Retina (tissue), 1 donor: ENCODE results near the gene GABRD.

Experiments used
- DNase-seq: peaks from one replicate; pipeline ENCODE4 v3.0.0-alpha.2; 2016

The GABRD gene

DNA sequence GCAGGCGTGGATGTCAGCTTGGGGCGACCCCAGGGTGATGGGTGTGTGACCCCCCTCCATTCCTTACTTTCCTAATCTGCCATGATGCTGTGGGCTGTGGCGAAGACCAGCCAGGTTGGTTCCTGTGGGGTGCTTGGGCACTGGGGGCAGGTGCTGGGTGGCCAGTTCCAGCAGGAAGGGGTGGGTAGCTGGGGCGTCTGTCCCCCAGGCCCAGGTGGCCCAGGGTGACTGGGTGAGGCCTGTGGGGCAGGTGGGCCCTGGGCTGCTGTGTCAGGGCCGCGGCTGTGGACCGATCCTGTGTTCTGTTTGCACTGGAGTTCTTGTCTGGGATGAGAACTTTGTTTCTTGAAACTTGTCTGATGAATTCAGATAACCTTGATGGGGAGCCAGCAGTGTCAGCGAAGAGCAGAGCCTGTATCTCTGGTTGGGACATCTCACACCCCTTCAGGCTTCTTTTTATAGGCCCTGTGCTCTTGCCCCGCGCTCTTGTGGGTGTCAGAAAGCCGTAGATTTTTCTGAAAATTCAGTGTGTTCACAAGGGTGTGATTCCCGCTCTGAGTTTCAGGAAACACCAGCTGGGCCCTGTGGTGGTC lies 34.7 kb downstream of the GABRD start:
- DNase-seq: no peak

DNA sequence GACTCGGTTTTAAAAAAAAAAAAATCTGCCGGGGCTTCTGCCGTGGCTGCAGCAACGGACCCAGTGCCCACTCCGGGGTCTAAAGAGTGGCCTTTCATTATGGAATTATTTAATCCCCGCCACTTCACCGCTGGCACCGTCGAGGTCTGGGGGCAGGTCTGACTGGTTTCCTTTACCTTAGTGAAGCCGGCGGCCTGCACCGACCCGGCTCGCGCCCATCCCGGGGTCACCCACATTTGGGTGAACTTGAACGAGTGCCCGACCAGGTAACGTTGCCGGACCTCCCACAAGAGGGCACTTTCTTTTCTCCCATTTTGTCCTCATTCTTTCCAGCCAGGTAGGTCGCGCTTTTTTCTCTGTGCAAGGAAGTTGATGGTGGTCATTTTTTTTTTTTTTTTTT lies 35.4 kb downstream of the GABRD start:
- DNase-seq: no peak

DNA sequence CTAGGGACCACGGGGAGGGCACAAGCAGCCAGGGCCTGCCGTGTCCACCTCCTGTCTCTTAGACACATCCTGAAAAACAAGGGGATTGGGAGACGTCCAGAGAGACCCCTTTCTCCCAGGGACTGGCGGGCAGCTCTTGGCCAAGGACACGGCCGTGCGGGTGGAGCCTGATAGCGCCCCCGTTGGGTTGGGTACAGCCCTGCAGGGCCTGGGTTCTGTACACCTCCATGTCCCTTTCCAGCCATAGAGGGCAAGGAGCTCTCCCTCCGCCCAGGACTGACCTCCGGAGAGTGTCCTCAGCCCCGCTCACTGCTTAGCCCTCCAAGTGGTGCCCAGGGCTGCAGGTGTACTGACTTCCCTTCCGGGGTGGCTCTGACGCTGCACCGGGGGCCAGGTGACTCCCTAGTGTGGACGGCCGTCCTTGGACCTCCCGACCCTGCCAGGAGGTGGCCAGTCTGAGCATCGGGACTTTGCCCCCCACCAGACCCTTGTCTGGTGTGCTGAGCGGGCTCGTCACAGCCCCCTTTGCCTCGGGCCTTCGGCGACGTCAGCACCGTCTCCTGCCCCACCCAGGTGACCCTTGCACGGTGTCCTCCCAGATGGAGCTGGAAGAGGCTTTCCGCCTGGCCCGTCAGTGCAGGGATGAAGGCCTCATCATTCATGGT lies 36.9 kb downstream of the GABRD start:
- no peak for DNase-seq

DNA sequence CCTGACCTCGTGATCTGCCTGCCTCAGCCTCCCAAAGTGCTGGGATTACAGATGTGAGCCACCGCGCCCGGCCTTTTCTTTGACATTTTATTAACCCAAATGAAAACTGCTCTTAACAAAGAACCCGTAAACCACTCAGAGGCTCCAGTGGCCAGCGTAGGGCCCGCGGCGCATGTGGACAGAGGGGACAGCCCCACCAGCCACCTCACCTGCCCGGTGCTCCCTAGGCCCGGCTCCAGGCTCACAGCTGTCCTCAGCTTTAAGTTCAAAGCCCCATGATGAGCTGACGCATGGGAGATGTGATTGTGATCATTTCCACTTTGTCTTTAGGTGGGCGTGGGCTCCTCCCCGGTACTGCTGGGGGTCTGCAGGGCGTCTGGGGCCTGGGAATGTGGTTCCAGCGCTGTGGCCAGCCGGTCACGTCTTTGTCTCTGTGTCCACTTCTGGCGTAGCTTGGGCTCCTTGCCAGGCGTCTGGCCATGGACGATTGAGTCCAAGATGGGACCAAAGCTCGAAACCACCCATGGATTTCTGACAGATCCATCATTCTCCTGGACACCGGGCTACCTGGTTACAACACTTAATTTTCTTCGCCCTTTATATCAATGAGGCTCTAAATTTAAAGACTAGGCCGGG lies 37.9 kb downstream of the GABRD start:
- DNase-seq: no peak

DNA sequence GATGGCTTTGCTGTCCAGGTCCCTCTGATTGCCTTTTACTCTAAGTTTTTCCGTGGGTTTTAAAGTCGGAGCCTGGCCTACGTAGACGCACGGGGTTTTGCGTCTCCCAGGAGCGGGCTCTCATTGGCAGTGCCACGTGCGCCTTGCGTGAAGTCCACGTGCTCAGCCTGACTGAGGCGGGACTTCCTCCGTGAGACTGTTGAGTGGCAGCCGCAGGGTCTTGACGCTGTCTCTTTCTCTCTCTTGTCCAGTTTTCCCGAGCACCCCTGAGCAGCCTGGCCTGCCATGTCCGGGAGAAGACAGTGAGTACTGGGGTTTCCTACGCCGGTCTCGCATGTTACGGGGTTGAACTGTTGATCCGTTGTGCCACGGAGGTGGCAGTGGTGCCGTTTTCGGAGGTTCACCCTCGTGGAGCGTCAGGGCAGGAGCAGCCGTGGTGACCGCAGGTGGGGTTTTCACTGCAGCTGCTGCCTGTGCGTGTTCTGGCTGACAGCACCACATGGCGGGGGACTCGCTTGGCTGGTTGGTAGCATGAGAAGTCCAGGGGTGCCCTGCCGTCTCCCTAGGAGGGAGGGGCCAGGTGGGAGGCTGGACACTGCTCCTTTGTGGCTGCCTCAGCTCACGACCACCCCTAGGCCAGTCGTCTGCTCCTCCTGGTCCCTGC lies 40.3 kb downstream of the GABRD start:
- no peak for DNase-seq

DNA sequence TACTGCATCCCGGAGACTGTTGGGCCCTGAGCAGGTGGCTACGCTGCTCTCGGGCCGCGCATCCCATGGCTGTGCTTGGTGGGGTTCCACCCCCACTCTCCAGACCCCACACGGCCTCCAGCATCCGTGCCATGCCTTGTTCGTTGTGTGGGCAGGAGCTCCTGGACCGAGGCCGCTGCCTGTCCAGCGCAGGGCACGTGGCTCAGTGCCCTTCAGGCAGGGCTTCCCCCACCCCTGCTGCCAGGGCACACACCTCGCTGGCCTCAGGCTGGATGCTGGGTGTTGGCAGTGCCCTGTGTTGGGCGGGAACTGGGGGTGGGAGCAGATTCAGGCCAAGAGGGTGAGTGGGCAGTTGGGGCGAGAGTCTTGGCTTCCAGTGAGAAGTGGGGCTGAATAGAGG lies 40.9 kb downstream of the GABRD start:
- no peak for DNase-seq

DNA sequence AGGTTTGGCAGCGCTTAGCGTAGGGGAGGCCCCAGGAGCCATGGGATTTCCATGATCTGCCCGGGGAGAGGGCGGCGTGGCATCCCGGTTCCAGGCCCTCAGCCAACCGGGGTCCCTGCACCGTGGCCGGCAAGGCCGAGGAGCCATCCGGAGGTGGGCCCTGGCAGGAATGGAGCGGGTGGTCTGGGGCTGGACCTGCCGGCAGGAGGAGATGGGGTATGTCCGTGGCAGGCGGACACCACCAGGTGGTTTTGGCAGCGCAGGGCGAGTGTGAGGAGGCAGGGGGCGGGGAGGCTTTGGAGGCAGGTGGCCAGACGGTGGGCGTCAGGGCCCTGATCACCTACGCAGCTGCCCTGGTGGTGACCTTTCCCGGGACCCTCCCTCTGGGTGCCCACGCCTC lies 41.4 kb downstream of the GABRD start:
- no peak for DNase-seq

DNA sequence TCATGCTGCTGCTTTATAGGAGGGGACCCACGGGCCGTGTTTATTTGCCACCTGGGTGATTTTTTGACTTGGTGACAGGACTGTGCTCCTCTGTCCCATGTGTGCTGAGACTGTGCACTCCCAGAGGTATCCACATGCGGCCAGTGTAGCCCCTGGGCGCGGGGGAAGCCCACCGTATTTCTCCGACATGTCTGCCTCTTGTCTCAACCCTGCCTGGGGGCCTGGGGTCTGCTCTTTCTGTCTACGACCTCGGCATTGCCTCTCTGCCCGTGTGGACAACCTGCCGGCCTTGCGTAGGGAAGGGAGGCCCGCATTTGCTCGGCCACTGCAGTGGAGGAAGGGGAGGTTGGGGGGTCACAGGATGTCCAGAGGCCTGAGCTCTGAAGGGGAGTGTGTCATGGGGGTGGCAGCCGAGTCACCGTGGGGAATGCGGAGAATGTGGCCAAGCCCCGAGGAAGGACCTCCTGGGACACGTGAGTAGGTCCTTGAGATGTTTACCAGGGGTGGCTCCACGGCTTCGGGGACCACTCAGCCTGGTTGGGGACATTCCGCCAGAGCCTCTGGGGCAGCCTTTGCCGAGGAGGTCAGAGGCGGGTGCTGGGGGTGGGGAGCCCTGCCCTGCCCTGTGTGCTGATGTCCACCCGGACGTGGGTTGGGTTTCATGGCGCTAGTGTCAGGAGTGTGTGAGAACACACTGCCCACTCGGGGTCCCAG lies 42.1 kb downstream of the GABRD start:
- no peak for DNase-seq

DNA sequence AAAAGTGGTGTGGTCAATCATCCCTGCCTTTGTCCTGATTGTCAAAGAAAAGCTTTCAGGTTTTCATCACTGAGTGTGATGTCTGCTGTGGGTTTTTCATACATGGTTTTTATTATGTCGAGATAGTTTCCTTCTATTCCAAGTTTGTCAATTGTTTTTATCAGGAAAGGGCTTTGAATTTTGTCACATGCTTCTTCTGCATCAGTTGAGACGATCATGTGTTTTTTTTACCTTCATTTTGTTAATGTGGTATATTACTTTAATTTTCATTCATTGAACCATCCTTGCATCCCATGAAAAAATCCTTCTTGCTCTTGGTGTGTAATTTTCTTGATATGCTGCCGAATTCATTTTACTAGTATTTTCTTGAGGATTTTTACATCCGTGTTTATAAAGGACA lies 46.6 kb downstream of the GABRD start:
- no peak for DNase-seq

DNA sequence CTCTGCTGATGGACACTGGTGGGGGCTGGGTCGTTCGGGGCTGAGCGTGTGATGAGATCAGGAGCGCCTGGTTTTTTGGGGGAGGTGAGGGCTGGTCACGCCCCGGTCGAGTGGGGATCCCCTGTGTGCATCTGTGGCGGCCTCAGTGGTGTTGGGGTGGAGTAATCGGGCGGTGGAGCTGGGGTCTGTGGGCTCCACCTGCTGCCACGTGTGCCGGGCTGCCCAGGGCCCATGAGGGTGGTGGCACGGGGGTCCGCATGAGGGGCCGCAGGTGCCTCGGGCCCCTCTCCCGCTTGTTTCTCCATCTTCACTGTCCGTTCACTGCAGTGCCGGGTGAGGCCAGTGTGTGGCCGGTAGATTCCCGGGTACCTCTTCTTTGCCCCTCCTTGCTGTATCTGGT lies 48.2 kb downstream of the GABRD start:
- DNase-seq: peak; percentile 49

DNA sequence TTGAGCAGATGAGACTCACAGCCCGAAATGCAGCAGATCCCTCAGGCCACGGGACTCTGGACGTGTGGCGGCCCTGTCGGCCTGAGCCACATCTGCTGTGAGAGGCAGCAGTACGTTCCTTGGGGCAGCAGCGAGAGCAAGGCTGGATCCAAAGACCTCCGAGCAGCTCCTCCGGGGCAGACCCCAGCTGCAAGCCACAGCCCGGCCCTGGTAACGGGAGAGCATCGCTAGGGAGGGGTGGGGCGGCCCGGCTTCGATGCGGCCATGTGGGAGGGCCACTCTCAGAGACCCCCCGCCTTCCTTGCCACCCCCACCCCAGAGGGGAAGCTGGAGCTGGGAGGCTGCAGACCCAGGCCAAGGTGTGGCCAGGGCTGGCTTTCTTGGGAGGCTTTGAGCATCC lies 48.8 kb downstream of the GABRD start:
- peak; percentile 49 for DNase-seq

DNA sequence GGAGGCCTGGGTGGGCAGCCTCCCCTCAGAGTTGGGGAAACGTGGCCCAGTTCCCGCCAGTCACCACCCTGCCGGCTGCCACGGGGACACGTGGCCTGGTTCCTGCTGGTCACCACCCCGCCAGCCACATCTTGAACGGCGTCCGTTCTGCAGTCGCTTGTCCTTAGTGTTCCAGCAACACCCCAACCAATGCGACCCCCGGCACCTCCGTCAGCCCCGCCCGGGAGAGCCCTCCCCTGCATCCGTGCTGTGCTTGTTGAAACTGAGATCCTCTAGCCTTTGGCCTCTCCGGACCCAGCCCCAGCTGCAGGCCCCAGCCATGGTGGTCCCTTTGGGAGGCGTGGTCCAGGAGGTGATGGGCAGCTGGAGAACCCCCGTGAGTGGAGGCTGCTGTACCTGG lies 49.8 kb downstream of the GABRD start:
- no peak for DNase-seq

DNA sequence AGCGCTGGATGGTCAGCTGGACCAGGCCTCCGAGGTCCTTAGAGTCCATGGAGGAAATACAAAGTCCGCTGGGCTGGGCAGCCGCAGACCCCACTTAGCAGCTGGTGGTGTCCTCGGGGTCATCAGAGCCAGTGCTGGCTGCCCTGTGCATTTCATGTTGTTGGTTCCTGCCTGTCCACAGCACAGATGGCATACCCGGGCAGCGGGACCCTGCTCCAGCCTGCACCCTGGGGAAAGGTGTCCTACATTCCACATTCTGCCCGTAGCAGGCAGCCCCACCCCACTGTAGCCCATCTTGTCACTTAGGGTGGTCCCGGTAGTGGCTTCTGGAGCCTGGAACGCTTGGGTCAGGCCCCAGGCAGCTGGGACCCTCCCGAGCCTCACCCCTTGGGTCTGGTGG lies 50.9 kb downstream of the GABRD start:
- no peak for DNase-seq

DNA sequence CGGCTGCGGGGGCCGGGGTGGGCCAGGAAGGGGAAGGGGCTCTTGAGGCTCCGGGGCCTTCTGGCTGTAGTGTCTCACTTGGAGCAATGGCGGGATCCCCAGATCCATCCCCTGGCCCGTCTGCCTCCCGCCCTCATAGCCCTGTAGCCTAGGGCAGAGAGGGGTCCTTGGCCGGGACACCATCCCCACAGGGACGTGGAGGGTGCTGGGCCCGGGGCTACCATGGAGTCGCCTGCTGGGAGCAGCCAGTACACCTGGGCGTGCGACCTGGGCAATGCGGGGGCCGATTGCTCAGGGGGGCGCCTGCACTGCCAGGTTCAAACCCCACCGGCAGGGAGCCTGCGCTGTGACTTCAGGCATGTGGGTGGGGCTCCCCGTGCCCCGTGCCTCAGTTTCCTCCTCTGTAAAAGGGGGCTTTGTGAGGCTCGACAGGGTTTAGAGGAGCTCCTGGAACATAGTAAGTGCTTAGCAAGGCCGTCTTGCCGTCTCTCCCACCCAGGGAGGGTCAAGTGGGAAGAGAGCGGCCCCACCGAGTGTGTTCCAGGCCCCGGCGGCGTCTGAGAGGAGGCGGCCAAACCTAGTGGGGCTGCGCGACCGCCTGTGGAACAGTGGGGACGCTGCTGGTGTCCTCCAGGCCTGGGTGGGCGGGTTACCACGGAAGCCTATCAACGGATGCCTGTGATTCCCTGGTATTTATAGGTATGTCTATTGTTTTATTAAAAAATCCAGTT lies 51.8 kb downstream of the GABRD start:
- DNase-seq: no peak

DNA sequence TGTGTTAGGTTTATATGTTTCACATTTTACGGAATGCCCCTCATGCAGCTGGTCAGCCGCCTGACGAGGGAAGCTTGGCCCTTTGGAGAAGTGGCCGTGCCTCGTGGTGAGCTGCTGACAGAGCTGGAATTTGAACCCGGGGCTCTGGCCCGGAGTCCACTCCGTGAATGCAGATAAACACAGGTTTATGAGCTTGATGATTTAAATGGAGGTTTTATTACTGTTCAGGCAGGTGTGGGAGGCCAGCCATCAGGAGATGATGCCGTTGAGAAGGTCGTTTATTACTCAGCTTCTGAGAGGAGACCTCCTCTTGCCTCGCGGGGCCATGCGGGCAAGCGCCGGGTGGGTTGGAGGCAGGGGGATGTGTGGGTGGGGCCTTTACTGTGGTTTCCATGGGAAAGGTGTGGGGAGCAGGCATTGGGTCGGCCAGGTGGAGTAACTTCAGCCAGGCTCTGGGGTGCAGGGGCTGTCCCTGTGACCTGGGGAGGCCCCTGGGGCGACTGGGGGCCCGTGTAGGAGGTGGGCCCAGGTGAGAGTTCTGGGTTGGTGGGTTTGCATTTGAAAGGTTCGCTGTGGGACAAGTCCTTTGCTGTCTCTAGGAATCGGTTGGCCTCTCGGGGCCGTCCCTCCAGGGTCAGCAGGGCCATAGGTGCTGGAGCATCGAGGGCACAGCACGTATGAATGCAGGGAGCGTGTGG lies 53.1 kb downstream of the GABRD start:
- no peak for DNase-seq

DNA sequence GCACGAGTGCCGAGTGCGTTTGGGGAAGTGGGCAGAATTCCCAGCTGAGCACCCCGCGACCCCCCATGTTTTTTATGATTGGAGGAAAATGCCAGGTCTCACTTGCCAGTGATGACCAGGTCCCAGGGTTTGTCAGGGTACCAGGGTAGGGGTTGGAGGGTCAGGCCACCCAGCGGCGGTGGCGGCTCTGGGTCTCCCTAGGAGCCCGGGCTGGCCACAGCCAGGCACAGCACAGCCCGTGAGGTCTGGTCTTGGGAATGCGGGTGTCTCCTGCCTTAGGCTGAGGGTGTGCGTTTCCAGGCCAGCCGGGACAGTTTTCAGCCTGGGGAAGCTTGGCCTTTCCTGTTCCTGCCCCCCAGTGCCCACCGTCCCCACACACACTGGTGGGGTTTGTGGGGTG lies 53.7 kb downstream of the GABRD start:
- no peak for DNase-seq

DNA sequence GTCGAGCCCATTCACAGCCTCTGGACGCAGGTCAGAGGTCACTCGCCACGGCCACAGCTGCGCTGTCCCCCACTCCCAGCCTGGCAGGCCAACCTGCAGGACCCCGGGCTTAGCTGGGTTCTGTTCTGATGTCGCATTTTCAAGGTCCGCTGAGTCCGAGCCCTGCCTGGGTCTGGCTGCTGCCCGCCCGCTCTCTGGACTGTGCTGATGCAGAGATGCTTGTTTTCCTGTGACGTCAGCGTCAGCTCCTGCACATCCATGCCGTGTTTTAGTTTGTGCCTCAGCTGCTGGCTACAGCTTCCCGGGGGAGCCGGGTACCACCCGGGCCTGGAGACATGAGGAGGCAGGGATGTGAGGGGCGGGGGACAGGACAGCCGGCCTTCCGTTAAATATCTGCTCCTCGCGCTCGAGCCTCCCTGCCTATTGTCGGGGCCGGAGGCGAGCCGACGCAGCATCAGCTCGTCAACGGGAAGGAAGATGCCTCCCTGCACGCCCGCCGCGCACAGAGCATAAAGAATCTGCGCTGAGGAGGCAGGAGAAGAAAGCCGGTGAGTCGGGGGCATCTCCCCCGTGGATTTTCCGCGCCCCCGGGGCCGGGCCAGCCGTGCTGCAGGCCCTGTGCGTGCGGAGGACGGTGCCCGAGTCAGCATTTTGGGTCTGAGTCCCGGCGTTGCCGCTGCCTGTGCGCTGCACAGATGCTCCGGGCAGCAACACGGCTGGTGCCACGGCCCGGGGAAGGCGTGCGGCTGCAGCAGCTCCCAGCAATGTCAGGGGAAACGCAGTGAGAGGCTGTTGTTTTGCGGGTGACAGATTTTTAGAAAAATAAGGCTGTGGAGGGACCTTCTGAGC lies 54.5 kb downstream of the GABRD start:
- peak; percentile 93 for DNase-seq

DNA sequence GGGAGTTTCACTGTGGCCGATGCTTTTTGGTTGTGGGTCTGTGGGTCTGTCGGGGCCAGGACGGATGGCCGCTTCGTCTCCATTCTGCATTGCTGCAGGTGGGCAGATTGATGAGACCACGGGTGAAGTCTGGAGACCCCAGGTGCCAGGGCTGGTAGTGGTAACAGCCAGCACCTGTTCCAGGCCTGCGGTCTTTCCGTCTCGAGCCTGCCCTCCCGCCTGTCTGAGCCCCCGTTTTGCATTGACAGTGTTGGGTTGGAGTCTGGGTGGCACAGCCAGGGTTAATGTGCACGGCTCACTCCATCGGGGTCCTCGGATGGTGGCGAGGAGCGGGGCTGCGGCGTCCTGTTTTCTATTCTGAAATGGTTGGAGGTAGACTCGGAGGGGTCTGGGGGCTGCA lies 55.3 kb downstream of the GABRD start:
- DNase-seq: peak; percentile 52

DNA sequence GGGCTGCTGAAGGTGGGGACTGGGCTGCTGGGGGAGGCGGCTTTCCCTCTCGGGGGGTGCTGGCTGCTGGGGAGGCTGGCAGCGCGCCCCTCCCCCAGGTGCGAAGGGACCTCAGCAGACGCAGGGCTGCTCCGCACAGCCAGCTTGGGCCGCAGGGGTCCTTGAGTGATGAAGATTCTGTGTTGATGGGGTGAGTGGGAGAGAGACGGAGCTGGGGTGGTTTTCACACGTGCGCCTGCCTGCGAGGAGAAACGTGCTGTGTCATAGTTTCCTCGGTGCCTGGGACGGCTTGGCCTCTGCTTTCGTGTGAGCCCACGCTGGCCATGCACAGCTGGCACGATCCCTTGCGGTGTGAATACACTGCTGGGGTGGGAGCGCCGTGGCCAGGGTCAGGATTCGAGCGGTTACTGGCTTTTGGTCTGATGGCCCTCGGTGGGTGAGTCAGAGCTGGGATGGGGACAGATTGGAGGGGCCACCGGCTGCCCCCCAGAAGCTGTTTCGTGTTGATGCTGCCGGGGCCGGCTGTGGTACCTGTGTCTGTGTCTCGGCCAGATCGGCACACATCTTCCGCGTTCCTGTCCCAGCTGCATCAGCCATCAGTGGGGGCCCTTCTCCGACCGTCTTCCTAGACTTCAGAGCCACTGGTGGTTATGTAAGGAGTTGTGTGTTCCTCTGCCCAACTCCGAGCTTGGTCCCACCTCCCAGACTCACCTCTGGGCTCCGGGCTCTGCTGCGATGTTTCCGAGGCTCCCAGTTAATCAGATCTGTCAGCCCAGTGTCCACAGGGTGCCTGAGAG lies 56.0 kb downstream of the GABRD start:
- DNase-seq: peak; percentile 52

DNA sequence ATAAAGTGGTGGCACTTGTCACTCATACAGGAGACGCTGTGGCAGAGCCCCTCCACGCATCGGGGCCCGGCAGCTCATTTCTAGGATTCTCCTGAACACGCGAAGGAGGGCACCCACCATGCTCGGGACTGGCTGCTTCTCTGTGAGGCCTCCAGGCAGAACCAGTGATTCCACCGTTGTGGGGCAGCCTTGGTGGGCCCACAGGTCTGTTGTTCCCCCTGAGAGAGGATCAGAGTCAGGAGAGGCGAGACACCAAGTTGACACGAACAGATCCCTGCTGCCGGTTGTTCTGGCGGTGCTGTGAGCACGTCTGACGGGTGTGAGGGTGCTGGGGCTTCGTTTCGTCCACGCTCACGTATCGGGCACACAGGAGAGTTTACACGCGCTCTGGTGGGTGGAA lies 57.7 kb downstream of the GABRD start:
- DNase-seq: no peak
